ENCODE data around the gene TEX26.

The TEX26 gene

DNA sequence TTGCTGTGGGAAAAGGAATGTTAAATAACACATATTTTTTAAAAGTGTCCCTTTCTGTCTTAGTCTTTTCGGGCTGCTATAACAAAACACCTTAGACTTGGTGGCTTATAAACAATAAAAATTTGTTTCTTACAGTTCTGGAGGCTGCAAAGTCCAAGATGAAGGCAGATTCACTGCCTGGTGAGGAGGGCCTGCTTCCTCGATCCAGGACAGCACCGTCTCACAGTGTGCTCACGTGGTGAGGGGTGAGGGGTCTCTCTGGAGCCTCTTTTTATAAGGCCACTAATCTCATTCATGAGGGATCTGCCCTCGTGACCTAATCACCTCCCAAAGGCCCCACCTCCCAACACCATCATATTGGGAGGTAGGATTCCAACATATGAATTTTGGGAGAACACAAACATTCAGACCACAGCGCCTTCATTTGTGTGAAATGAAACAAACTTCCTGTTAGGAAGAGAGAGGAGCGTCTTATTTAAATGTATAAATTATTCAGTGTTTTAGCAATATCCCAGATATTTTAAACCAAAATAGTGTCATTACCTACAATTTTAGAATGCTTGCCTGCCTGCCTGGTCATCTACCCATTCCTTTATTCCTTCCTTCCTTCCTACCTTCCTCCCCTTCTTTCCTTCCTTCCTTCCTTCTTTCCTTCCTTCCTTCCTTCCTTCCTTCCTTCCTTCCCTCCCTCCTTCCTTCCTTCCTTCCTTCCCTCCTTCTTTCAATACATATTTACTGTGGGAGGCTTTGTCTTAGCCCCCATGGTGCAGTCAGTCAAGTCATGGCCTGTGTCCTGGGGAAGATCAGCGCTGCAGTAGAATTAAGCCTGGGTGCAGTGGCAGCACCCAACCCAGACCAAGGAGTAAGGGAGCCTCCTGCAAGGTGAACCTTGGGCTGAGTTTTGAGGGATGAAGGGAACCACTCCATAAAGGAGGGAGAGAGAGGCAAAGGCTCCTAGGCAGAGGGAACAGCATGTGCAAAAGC is 84.2 kb downstream of the TEX26 start:
- no peak for DNase-seq

DNA sequence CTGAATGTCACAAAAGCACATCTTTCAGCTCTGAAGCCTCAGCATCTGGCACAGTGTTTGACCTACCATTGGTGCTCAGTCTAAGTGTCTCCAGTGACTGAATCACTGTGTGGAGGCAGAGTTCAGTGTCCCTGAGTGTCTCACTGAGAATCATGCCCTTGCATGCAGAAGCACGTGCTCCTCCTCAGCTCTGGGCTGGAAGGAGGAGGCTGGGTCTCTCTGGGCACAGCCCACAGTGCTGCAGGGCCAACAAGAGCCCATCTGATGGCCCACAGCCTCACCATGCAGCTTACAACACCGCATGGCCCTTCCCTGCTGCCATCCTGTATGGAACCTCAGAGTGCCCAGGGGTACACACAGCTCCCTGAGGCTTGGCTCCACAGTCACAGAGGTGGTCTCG is 86.1 kb downstream of the TEX26 start:
- no peak for DNase-seq

DNA sequence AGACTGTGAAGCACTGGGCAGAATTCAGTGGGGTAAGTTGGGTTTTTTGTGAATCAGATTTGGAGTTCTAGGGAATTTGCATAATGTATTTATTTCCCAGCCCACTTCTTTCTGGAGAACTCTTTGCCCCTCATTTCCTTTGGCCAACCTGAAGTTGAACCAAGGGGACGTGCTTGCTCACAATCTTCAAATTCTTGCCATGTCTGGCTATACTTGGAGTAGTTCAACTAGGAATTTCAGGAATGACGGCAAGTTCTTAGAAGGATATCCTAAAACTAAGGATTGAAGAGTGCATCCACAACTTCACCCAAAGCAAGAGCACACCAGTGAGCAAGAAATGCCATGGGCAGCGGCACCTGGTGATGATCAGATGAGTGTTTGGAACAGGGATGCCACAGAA is 88.5 kb downstream of the TEX26 start:
- no peak for DNase-seq

DNA sequence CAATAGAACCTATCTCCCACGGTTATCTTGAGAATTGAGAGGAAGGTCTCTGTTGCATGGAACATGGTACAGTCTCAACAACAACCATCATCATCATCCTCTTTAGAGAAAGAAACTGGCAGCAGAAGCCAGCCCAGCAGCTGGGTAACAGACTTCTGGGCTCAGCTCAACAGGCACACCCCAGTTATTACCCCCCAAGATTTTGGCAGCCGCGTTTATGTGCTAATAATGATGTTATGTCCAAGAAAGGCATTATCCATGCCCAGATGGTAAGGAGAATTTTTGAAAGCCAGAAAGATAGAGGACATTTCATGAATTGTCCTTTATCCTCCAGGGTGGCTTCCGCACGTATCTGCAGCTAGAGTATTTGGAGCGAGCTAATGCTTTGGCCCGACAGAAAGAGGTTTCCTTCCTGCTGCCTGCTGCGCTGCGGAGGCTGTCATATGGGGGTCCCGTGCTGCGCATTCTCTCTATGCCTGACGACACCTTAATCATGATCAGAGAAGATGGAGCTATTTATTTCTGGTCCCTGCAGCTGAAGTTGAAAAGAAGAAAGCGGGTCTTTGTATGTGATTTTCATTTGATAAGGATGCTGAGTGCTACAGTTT is 89.9 kb downstream of the TEX26 start:
- DNase-seq: no peak

DNA sequence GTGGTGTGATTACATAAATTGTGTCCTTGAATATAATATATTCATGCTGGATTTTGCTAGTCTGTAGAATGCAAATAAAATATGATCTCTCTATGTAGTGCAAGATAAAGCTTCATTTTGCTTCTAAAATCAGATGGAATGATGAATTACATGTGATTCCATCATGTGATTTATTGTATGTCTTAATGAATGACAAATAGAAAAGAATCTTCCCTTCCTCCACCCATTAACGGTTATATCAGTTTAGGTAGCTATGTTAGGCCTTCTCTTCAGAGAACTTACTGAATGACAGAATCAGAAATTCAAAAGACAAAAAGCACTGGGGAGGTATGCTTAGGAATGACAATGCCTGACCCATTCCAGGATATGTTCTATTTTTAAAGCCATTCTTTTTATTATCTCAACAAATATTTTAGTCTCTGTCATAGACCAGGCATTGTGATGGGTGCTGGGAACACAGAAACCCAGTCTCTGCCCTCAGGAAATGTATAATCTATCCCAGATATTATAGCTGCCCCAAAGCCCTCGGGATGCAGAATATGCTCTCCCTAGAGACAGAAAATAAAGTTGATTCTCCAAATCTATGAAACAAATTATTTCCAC is 90.6 kb downstream of the TEX26 start:
- no peak for DNase-seq

Measured in NCI-H82 (cell line).